Retinal pigment epithelial cell (primary cell): ENCODE data around the gene NAV3.
"Not testable (repeated sequence)": the region's sequence is repeated elsewhere in the genome, so short reads cannot be mapped to it uniquely, and the experiment has no call there.

ENCODE experiments used
- DNase-seq: peaks from one replicate; pipeline ENCODE4 v3.0.0-alpha.2; 2010; ENCODE audit warnings: low read depth
- H3K4me3 ChIP-seq: 2 replicates; pipeline ENCODE4 v1.5.1; 2011; ENCODE audit warnings: mild to moderate bottlenecking, low read length, control low read depth, moderate library complexity
- TF ChIP-seq, protein P1 (sequence below): conservative IDR thresholded peaks from 2 replicates; pipeline ENCODE4 v1.5.1; 2011; ENCODE audit warnings: low read depth, low read length, control low read depth, inconsistent platforms

NAV3 gene

DNA sequence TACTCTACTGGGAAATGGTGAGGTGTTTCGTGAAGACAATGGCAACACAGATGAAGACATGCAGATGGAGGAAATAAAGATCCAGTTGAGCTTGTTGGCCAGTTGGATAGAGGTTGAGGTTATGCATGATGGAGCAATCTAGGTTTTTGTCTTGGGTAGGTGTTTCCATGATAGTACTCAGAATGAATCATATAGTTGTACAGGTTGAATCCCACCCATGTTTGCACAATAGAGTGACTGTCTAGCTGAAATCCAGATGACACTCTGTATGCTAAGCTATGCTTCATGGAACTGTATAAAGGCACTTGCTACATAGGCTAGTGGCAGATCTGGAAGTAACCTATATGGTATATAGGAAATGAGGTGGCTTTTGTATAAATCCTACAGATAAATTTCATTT lies 264.9 kb downstream of the NAV3 start:
- DNase-seq = no peak
- TF ChIP-seq, protein P1, sequence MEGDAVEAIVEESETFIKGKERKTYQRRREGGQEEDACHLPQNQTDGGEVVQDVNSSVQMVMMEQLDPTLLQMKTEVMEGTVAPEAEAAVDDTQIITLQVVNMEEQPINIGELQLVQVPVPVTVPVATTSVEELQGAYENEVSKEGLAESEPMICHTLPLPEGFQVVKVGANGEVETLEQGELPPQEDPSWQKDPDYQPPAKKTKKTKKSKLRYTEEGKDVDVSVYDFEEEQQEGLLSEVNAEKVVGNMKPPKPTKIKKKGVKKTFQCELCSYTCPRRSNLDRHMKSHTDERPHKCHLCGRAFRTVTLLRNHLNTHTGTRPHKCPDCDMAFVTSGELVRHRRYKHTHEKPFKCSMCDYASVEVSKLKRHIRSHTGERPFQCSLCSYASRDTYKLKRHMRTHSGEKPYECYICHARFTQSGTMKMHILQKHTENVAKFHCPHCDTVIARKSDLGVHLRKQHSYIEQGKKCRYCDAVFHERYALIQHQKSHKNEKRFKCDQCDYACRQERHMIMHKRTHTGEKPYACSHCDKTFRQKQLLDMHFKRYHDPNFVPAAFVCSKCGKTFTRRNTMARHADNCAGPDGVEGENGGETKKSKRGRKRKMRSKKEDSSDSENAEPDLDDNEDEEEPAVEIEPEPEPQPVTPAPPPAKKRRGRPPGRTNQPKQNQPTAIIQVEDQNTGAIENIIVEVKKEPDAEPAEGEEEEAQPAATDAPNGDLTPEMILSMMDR = no peak
- no peak overlapping the region for H3K4me3 ChIP-seq

DNA sequence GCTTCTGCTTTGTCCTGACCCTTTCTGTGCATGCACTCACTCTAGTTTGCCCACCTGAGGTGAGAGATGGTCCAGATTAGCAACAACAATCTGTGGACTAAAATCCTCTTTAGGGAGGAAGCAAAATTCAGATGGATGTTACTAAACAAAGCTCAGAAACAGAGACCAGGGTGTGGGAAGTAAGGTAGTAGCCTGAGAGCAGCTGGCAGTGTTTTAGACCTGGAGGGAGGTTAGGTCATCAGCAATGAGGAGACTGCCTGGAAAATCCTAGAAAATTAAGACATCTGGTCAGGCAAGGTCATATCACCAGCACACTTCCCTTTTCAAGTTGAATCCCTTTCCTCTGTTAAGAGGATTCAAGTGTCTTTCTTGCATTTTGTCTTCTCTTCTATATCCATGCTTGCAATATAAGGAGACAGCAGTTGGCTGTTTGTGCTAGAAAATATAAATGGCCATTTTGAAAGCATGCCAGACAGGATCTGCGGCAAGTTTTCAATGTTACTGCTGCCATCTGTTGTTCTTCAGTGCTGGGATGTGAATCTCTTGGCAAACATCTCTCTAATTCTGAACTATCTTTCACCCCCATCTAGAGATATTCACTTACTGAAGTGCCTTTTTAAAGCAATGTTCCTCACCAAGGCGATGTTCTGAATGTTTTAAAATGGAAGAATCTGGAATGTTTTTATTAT lies 266.4 kb downstream of the NAV3 start:
- DNase-seq = no peak
- TF ChIP-seq, protein P1 = no peak
- no peak overlapping the region for H3K4me3 ChIP-seq

DNA sequence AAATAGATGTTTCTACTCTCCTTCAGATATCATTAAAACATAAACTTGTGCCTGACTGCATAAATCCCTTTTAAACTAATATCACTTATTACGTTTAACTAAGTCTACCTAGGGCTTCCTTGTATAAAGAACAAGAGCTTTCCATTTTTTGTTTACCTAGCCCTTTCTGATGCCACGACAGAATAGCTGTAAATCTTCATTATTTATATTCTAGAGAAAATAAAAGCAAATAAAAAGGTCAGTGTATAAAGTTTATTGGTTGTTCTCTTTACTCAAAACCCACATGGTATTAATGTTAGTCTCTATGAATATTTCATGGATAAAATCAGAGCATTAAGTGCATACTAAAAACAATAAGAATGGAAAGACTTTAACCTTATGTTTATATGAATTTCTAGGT lies 269.1 kb downstream of the NAV3 start:
- TF ChIP-seq, protein P1 = no peak
- DNase-seq = no peak
- no peak overlapping the region for H3K4me3 ChIP-seq

DNA sequence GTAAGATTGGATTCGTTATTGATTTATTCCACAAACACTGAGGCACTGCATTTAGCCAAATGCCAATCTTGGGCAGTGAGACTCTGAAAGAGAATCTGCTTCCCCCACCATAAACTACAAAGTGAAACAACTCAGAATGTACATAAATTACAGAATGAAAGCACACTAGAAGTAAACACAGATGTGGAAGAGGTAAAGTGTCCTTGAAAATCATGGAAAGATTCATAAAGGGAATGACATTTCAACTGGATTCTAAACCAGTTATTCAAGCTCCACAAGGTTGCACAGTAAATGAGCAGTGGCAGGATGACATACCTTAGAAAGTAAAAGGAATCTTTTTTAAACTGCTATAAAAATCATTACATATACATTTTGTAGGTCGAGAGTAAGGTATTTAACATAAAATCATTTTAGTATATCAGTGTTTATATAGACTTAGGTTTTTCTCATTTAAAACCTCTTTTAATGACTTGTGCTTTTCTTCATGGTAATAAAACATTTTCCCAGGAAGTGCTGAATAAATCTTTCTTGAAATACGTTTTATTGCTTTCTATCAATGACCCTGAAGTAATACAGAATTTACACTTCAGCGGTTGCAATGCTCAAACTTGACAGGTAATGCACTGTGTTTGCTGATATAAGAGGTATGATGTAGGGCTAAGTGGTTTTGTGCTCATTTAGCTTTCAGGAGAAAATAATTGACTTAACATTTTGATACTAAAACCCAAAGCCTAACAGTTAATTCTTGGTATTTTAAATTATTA lies 270.6 kb downstream of the NAV3 start:
- TF ChIP-seq, protein P1 = no peak
- DNase-seq = peak; percentile 65
- H3K4me3 ChIP-seq = no peak overlapping the region

DNA sequence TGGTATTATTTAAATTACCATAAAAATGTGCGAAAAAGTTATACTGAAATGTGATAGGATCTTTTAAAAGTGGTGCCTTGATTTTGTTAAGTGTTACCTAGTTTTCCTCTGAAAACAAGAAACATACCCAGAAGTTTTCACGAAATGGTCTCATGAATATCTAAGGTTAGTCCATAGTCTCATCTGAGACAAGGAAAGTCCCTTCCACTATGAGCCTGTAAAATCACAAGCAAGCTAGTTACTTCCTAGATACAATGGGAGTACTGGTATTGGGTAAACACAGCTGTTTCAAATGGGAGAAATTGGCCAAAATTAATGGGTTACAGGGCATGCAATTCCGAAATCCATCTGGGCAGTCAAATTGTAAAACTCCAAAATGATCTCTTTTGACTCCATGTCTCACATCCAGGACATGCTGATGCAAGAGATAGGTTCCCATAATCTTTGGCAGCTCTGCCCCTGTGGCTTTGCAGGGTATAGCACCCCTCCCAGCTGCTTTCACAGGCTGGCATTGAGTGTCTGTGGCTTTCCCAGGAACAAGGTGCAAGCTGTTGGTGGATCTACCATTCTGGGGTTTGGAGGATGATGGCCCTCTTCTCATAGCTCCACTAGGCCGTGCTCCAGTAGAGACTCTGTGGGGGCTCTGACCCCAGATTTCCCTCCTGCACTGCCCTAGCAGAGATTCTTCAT lies 271.4 kb downstream of the NAV3 start:
- TF ChIP-seq, protein P1 = peak; percentile 36
- no peak overlapping the region for H3K4me3 ChIP-seq
- DNase-seq = no peak

DNA sequence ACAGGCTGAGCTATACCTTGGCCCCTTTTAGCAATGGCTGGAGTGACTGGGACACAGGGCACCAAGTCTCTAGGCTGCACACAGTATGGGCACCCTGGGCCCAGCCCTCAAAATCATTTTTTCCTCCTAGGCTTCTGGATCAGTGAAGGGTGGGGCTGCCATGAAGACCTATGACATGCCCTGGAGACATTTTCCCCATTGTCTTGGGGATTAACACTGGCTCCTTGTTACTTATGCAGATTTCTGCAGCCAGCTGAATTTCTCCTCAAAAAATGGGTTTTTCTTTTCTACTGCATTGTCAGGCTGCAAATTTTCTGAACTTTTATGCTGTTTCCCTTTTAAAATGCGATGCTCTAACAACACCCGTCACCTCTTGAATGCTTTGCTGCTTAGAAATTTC lies 272.1 kb downstream of the NAV3 start:
- not testable (repeated sequence) for DNase-seq, H3K4me3 ChIP-seq

DNA sequence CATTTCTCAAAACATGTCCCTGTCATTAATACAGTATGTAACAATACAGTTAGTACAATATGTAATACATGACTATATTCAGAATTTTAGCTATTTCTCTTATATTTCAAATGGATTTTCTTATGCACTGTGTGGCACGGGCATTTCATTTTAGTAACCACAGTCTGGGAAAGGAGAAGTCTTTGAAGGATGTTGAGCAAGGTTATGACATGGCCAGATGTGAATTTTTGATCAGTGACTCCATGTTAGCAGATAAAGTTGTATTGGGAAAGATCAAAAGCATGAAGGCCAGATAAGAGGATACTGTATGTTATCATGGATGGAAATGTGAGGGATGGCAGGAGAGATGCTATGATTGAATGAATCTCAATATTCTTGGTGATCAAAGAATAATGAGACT lies 285.2 kb downstream of the NAV3 start:
- DNase-seq = no peak
- TF ChIP-seq, protein P1 = no peak
- H3K4me3 ChIP-seq = no peak overlapping the region
